Measurements from ENCODE around the gene OR51B2.
"Not testable (repeated sequence)": the region's sequence is repeated elsewhere in the genome, so short reads cannot be mapped to it uniquely, and the experiment has no call there.

Gene OR51B2, protein sequence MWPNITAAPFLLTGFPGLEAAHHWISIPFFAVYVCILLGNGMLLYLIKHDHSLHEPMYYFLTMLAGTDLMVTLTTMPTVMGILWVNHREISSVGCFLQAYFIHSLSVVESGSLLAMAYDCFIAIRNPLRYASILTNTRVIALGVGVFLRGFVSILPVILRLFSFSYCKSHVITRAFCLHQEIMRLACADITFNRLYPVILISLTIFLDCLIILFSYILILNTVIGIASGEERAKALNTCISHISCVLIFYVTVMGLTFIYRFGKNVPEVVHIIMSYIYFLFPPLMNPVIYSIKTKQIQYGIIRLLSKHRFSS

DNA sequence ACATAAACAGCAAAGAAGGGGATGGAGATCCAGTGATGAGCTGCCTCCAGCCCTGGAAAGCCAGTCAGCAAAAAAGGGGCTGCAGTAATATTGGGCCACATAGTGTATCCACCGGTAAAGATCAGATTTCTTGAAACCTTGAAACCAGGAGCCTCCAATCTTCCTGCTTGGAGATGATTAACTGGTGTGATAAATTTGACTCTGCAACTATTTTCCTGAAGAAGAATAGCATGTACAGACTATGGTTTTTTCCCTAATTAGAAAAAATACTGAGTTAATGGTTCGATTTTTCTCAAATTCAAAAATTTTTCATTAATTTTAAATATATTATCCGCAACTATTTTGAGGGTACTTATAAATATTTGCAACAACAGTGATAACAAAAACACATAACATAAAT is at the start of gene OR51B2:
Gene OR51B2 (minus strand): TSS at position 101 of the 400 bp plus-strand sequence. CDS start 0 bp downstream, at position 101.
- DNase-seq = no peak

DNA sequence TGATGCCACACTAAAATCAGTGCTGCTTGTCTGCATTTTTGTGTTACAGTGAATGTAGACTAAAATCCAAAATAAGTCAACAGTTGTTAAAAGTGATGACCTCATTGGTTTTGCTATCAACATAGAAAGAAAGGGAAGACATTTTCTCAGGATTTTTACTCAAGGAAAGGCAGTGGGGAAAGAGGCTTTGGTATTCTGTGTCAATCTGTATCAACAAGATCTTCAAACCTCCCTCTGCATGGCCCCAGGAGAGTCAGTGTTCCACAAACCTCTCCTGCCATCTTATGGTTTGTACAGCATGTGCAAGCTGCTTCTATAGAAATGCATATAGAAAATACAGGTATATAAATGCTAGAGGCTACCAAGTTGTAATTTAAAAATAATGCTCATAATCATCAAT is 45.7 kb upstream of the OR51B2 start:
- no peak for DNase-seq

DNA sequence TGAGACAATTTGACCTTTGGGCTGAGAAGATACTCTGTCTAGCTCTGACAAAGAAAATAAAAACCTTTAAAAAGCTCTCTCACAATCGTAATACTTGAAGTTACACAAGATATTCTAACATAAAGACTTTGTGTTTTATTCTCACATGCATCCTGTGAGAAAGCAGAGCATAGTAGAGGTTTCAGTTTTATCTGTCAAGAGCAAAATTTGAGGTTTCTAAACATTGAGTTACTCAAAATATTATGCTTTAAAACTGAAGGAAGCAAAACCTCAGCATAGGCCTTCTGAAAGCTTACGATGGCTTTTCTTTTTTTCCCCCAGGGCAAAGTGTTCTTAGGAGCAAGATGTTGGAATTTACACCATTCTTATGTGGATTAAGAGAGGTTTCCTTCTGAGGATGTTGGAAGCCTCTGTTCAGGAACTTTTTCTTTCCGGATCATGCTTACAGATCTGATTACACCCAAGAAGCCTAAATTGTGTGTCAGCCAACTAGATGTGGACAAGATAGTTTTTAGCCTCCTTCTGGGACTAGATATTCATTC is 44.5 kb upstream of the OR51B2 start:
- DNase-seq = no peak

DNA sequence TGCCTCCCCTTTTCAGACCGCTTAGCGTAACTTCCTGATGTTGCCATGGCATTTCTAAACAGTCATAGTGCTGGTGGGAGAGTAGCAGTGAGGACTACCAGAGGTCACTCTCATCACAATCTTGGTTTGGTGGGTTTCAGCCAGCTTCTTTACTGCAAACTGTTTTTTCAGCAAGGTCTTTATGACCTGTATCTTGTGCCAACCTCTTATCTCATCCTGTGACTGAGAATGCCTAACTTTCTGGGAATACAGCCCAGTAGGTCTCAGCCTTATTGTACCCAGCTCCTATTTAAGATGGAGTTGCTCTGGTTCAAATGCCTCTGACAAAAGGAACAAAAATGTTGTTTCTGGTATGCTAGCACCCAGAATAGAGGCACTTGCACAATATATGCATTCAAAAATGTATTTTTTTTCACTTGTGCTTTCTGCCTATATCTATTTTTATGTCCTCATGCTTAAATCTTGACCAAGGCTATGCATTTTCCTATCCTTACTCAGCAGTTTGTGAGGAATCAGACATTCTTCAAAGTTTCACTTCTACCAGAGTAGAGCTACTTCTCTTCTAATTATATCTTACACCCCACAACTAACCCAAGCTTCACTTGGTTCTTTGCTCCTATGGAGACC is 43.5 kb upstream of the OR51B2 start:
- DNase-seq = no peak

DNA sequence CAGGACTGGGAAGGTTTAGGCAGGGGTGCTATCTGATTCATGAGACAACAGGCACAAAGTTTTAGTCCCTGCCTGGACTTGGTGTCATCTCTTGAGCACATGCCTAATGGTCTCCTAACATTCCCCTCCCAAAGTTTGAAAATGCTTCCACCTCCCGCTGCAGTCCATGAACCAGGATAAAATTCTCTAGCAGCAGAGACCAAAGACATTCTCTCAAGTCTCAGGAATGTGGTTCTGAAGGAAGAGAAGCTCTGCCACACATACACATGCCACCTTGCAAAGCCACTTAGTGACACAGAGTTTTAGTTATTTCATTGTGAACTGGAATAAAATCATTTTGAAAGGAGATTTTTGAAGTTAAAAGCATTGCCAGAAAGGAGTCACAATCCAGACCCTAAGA is 42.8 kb upstream of the OR51B2 start:
- no peak for DNase-seq

DNA sequence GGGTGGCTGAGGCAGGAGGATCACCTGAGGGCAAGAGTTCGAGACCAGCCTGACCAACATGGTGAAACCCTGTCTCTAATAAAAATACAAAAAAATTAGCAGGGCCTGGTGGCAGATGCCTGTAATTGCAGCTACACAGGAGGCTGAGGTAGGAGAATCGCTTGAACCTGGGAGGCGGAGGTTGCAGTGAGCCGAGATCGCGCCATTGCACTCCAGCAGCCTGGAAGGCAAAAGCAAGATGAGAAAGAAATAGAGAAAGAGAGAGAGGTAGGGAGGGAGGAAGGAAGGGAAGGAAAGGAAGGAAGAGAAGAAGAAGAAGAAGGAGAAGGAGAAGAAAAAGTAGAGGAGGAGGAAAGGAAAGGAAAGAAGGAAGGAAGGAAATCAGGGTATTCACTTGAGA is 42.3 kb upstream of the OR51B2 start:
- not testable (repeated sequence) for DNase-seq

DNA sequence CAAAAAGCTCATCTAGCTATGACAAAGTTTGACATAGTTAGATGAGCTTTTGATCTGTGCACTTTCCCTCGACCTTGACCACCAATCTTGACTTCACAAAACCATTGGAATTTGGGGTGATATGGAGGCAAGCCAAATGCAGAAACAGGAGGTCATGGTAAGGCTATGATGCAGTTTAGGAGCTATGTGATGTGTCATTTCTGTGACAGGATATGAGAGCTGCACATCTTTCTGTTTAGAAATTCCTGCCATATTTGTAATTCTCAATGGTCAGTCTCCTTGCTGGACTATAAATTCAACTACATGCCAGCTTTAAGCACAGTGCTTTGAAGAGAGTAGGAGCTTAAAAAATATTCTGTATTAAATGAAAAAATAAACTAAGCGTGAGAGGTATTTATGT is 40.1 kb upstream of the OR51B2 start:
- no peak for DNase-seq

DNA sequence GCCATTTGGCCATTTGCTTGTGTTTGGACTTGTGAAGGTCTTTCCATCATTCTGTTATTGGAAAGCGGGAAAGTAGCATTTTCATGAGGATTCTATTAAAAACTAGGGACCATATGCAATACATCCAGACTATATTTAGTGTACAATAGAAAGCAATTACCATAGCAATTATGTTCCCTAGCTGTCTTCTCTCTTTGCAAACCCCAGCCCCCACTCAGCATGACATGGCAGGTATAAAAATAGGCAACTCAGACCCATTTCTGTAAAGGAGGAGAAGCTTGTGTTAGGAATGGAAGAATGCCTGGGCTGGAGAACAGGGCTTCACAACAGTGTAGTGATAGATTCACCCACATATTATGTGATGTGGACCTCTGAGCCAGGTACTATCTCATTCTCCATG is 39.6 kb upstream of the OR51B2 start:
- no peak for DNase-seq

DNA sequence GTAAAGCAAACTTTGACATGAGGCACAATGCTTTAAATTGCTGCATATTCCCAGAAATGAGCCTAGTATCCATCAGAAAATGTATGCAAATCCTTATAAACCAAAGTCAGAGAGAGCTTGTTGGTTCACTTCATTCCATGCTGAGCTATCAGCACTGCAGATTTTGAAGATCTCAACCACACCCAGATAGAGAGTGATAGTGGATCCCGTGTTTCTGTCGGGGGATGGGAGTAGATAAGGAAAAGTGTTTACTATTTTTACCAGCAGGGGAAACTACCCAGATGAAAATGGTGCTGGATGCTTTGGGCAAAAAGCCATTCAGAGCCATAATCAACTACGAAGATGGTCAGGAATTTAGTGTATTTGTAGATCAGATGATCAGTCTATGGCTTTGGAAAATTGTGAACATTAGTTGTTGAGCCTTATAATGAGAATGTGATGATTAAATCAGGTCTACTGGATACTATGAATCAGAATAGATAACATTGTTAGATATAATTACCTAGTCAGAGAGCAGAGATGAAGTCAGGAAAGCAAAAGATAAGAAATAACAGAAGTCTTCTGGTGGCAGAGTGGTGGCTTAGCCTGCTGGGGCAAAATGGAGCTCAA is 38.0 kb upstream of the OR51B2 start:
- no peak for DNase-seq

DNA sequence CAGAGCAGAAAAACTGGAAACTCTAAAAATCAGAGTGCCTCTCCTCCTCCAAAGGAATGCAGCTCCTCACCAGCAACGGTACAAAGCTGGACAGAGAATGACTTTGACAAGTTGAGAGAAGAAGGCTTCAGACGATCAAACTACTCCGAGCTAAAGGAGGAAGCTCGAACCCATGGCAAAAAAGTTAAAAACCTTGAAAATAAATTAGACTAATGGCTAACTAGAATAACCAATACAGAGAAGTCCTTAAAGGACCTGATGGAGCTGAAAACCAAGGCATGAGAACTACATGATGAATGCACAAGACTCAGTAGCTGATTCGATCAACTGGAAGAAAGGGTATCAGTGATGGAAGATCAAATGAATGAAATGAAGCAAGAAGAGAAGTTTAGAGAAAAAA is 31.9 kb upstream of the OR51B2 start:
- DNase-seq = not testable (repeated sequence)

DNA sequence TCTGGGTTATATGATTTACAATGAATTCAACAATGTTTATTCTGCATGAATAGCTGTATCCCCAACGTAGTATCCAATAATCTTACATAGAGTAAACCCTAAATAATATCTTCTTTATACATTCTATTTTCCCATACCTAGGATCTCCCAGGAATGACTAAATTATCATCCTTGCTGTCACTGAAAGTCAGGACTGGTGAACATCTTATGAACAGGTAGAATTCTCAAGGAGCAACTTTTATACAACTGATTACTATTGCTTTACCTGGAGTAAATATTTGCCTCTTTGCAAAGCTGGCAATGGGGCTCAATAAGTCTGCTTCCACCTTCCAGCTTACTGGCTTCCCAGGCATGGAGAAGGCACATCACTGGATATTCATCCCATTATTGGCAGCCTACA is 27.1 kb upstream of the OR51B2 start, which contains the start of gene OR51B6:
Gene OR51B6 (plus strand): TSS at position 301 of the 400 bp plus-strand sequence. CDS start 0 bp downstream, at position 301.
- DNase-seq = no peak

DNA sequence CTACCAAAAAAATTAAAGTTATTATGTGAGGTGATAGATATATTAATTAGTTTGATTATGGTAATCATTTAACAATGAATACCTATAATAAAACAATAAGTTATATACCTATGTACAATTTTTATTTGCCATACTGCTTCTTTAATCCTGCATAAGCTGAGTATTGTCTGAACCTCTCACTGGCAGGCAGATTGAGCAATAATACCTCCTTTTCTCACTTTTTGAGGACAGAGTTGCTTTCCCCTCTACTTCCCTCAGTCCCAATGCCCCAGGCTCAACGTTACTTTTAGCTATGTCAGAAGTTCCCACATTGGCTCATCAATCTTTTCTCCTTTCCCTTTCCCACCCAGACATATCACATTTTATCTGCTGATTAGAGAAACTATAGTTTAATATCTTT is 25.5 kb upstream of the OR51B2 start:
- DNase-seq = no peak

DNA sequence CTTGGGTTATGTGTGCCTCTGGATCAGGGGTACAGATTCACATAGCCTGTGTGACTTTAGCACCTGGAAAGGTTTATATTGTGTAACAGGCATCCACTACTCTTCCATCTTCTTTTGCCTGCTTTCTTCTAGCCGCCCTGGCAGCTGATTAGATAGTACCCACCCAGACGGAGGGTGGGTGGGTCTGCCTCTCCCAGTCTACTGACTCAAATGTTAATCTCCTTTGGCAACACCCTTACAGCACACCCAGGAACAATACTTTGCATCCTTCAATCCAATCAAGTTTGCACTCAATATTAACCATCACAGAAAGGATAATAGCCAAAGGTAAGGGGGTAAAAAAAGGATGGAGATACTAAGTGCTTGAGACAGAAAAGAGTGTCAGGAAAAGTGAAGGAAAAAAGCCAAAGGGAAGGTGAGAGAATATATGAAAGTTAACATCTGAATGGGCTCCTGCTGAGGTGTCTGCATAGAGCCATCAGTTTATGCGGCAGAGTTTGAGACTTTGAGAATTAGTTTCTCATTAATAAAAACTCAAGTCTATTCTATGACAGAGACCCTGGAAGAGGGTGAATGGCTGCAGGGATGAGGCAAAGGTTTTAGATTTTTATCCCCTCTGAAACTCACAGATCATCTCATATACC is 24.6 kb upstream of the OR51B2 start:
- no peak for DNase-seq

DNA sequence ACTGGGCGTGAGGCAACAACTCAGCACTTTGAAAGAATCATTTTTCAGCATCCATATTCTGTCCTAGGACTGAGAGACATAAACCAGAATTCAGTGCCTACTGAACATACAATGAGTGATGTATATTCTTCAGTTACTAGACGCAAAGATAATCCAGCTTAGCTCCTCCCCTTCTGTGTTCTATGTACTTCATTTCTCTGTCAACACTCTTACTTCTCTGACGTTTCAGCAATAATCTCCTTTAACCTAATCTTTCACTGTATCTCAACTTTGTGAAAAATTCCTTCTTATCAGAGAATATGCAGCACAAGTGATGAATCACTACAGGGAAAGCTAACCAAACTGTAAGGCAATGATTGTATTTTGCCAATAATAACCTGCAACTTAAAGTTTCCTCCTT is 21.7 kb upstream of the OR51B2 start:
- no peak for DNase-seq

DNA sequence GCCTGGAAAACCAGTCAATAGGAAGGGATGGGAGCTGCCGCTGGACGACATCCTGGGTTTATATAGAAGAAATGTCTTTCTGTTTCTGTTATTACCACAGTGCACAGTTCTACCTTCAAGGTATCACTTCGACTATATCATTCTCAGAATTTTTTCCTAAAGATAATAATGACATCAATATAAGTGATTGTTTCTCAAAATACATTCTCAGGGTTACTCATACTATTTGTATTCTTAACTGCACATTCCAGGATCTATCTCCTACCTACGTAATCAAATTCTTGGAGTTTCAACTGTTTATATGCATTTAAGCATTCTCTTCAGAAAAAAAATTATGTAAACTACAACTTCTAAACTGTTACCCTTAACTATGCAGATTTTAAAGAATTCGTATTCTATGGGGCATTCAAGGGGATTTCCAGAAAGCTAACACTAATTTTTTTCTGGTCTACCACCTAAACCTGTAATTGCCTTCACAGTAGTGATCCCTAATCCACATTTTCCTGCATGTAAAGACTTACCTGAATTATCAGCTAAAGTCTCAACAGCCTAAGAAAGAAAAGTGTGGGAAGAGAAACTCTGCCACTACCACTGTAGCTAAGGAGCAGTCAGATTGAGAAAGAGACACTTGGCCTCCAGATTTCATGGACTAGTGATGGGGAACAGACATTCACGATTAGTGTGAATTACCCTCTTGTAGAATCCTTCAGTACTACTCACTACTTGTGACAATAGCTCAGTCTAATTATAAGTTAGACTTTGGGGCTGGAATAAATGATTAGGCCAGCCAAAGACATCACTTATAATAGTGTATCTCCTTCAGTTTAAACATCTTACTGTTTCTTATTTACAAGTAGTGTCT is 19.6 kb upstream of the OR51B2 start, which contains the start of gene OR51B5:
Gene OR51B5 (minus strand): TSS at position 51 of the 862 bp plus-strand sequence. CDS start 0 bp downstream, at position 51.
- no peak for DNase-seq

DNA sequence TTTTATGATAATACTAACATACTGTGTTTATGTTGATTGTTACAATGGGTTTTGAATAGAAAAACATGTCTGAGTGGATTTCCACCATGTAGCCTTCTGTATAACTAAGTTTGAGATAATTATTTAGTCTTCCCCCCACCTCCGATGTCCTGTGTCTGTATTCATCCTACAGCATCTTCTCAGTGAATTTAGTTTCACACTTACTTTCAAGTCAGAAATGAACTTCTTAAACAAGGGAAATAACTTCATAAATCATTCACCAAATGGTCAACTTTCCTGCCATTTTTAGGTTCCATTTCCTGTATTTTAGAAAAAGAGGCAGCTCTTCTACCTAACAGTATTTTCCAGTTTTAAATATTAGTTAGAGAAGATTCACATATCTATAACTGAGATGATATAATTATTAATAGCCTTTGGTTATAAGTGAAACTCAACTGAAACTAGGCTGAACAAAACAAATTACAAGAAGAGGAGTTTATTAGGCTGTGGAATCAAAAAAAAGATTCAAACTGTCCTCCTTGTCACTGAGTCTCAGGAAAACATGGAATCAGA is 15.8 kb upstream of the OR51B2 start:
- no peak for DNase-seq

DNA sequence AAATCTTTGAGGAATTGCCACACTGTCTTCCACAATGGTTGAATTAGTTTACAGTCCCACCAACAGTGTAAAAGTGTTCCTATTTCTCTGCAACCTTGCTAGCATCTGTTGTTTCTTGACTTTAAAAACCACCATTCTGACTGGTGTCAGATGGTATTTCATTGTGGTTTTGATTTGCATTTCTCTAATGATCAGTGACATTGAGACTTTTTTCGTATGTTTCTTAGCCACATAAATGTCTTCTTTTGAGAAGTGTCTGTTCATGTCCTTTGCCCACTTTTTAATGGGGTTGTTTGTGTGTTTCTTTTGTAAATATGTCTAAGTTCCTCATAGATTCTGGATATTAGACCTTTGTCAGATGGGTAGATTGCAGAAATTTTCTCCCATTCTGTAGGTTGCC is 13.2 kb upstream of the OR51B2 start:
- not testable (repeated sequence) for DNase-seq

DNA sequence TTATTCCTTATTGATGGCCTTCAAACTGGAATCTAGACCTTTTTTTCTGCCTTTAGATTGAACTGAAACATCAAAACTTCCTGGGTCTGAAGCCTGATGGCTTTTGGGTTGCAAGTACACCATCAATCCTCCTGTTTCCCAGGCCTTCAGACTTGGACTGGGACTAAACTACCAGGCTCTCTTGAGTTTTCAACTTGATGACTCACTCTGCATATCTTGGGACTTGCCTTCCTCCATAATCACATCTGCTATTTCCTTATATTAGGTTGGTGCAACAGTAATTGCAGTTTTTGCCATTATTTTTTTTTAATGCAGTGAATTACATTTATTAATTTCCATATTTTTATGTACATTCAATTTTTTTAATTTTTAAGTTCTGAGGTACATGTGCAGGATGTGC is 12.2 kb upstream of the OR51B2 start:
- DNase-seq = no peak

DNA sequence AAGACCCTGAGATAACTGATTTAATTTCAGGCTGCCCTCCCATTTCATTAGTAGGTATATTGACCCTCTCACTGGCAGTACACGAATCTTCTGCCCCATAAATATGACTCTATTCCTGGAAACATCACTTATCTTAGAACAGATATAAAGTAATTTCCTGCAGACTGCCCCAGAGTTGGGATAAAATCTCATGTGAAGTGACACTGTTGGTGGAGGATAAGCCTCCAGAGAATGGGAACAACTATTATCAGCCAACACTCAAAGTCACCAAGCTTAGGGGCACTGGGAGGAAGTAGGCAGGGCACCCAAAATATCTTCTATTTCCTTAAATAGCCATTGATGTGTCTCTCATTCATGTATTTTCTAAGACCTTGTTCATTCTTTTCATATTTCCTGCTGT is 11.1 kb upstream of the OR51B2 start:
- DNase-seq = no peak

DNA sequence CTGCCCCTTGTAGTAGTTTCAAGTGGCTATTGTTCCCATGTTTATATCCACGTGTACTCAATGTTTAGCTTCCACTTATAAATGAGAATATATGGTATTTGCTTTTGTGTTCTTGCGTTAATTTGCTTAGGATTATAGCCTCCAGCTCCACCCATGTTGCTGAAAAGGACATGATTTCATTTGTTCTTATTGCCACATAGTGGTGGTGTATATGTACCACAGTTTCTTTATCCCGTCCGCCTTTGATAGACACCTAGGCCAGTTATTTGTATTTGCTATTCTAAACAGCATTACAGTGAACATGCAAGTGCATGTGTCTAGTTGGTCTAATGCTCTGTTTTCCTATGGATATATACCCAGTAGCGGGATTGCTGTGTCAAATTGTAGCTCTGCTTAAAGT is 6.8 kb downstream of the OR51B2 start:
- no peak for DNase-seq

DNA sequence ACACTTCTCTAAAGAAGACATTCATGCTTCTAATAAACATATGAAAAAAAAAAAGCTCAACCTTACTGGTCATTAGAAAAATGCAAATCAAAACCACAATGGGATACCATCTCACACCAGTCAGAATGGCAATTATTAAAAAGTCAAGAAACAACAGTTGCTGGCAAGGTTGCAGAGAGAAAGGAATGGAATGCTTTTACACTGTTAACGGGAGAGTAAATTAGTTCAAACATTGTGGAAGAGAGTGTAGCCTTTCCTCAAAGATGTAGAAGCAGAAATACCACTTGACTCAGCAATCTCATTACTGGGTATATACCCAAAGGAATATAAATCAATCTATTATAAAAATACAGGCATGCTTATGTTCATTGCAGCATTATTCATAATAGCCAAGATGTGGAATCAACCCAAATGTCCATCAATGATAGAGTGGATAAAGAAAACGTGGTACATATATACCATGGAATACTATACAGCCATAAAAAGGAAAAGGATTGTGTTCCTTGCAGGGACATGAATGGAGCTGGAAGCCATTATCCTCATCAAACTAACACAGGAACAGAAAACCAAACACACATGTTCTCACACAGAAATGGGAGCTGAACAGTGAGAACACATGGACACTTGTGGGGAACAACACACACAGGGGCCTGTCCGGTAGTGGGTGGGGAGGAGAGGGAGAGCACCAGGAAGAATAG is 10.6 kb downstream of the OR51B2 start:
- not testable (repeated sequence) for DNase-seq

Measured in bone marrow (tissue), 2 donors.